HG03097 (cell line): ENCODE results near the gene CECR2.
"Not testable (repeated sequence)": the region's sequence is repeated elsewhere in the genome, so short reads cannot be mapped to it uniquely, and the experiment has no call there.

Experiments
- ATAC-seq: cut with Tn5 transposase; IDR thresholded peaks from one replicate; pipeline ENCODE4 v1.9.1; 2021; ENCODE audit not compliant: unreplicated experiment, low FRiP score

The CECR2 gene

DNA sequence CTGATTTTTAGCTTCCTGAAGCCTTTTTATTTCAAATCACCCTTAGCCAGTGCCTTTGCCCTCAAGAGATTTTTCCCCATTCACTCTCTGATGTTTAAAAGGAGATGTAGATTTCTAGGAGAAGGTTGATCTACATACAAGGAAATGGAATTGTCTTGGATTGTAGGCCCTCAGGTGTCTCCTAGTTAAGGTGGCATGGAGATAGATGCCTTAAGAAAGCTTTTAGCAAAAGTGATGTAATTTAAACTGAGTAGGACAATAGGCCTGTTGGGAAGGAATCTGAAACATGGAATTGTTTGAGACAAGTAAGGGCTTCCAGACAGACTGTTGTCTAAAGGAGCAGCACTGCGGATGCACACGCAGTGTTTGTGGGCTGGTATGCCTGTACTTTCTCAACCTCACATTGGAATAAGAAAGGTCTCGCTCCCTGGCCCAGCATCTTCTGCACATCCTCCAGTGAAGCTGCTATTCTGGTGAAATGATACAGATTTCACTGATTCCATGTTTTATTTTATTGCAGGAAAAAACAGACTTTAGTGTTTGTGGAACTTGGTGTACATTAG is 124.2 kb downstream of the CECR2 start:
- ATAC-seq = no peak

GRCh38 chr22:17496841-17497240 is 127.6 kb downstream of the CECR2 start:
- no peak for ATAC-seq

- no peak for ATAC-seq
Measured at GRCh38 chr22:17501679-17502285, 132.5 kb downstream of the CECR2 start.

GRCh38 chr22:17508110-17508509 is 138.8 kb downstream of the CECR2 start:
- no peak for ATAC-seq

DNA sequence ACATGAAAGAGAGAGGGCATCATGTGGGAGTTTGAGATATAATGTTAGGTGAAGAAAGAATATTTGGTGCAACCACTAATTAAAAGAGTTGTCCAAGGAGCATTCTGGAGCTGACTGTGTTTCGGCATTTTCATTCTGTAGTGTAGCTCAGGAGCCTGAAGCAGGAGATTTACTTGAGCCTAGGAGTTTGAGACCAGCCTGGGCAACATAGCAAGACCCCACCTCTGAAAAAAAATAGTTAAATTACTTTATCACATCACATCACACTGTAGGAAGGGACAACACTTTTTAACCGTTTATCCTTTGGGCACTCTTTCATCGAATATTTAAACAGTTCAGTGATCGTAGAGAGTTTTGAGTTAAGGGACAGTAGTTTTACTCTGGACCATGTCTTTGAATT is 143.7 kb downstream of the CECR2 start:
- no peak for ATAC-seq

DNA sequence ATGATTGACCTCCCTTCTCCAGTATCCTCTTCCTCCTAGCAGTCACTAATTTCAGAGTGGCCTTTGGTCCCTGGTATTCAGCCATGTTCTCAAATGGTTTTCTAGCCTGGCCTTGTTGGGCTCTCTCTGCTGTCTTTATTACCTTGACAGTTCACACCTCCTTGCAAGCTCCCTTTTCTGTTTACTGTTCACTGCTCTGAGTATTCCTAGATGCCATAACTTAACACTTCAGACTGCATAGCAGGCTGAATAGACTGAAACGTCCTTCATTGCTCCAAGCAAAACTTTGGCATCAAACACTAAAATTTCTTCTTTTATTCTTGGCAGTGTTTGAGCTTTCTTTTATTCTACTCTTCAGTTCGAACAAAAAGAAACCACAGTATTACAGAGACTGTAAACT is 144.4 kb downstream of the CECR2 start:
- no peak for ATAC-seq

- no peak for ATAC-seq
Measured at GRCh38 chr22:17514084-17514483, 144.8 kb downstream of the CECR2 start.

DNA sequence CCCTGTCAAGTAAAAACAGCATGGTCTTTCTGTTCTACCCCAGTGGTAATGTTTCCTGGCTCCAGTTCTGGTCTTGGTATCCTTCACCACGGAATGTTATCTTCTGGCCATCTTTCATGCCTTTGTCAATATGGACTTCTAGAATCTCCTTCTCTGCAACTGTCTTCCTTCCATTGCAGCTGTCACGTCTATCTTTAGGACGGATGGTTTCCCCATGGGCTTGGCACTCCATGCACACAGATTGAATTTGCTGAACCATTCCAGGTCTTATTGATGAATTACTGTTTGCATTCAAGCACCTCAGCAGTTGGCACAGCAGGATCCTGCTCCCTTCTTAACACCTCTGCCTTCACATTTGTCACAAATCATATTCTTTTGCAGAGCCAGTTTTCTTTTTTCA is 149.1 kb downstream of the CECR2 start:
- no peak for ATAC-seq

- ATAC-seq = not testable (repeated sequence)
Measured at GRCh38 chr22:17521971-17522370, 152.7 kb downstream of the CECR2 start.

DNA sequence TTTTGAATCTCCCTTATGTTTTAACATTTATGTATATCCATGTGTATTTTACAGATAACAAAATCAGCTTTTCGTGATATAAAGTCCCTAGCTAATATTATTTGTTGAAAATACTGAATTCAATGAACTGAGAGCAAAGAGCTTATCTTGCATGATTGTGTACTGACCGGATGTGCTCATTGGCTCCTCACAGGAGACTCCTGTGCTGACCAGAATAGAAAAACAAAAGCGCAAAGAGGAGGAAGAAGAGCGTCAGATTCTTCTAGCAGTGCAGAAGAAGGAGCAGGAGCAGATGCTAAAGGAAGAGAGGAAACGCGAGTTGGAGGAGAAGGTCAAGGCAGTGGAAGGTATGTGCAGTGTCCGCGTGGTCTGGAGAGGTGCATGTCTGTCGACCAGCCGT is 154.7 kb downstream of the CECR2 start:
- no peak for ATAC-seq

GRCh38 chr22:17536269-17536668 is 167.0 kb downstream of the CECR2 start:
- no peak for ATAC-seq

- ATAC-seq = no peak
Measured at GRCh38 chr22:17537155-17537554, 167.9 kb downstream of the CECR2 start.

GRCh38 chr22:17540481-17540880 is 171.2 kb downstream of the CECR2 start:
- ATAC-seq = no peak

GRCh38 chr22:17541476-17541875 is 172.2 kb downstream of the CECR2 start:
- ATAC-seq = no peak

- no peak for ATAC-seq
Measured at GRCh38 chr22:17542452-17542851, 173.2 kb downstream of the CECR2 start.

DNA sequence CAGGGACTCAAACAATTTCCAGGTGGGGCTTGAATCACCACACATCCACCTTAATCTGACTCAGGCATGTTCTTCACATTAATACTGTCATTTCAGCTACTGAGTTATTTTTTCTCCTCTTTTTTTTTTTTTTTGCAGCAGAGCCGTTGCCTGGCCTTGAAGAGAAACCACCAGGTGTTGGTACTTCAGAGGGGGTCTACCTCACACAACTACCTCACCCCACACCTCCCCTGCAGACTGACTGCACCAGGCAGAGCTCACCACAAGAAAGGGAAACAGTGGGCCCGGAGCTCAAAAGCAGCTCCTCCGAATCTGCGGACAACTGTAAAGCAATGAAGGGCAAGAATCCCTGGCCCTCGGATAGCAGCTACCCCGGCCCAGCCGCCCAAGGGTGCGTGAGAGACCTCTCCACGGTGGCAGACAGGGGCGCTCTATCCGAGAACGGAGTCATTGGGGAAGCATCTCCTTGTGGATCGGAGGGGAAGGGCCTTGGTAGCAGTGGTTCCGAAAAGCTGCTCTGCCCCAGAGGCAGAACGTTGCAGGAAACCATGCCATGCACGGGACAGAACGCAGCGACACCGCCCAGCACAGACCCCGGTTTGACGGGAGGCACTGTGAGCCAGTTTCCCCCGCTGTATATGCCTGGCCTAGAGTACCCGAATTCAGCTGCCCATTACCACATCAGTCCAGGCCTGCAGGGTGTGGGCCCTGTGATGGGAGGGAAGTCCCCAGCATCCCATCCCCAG is 178.9 kb downstream of the CECR2 start:
- ATAC-seq = no peak

DNA sequence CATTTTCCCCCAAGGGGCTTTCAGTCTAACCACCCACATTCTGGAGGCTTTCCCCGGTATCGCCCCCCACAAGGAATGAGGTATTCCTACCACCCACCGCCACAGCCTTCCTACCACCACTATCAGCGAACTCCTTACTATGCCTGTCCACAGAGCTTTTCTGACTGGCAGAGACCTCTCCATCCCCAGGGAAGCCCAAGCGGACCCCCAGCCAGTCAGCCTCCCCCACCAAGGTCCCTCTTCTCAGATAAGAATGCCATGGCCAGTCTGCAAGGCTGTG is 179.4 kb downstream of the CECR2 start:
- ATAC-seq = no peak

DNA sequence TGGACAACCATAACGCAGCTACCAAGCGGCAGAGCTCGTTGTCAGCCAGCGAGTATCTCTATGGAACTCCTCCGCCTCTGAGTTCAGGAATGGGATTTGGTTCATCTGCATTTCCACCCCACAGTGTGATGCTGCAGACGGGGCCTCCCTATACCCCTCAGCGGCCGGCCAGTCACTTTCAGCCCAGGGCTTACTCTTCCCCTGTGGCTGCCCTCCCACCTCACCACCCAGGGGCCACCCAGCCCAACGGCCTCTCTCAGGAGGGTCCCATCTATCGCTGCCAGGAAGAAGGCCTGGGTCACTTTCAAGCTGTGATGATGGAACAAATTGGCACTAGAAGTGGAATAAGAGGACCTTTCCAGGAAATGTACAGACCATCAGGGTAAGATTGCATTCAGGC is 179.9 kb downstream of the CECR2 start:
- ATAC-seq = no peak

- no peak for ATAC-seq
Measured at GRCh38 chr22:17549655-17550054, 180.4 kb downstream of the CECR2 start.

- no peak for ATAC-seq
Measured at GRCh38 chr22:17552737-17553136, 183.5 kb downstream of the CECR2 start.

GRCh38 chr22:17554814-17555213 is 185.6 kb downstream of the CECR2 start:
- no peak for ATAC-seq

DNA sequence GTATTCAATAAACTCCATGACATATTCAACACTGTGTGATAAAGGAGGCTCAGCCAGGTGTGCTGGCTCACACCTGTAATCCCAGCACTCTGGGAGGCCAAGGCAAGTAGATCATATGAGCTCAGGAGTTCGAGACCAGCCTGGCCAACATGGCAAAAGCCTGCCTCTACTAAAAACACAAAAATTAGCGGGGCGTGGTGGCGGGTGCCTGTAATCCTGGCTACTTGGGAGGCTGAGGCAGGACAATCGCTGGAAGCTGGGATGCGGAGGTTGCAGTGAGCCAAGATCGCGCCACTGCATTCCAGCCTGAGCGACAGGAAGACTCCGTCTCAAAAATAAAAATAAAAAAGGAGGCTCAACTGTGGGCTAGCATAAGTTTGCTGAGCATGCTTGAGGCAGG is 189.9 kb downstream of the CECR2 start:
- ATAC-seq = no peak
